ENCODE measurements around the gene ADARB2. TPM values are rescaled to one million over a fixed set of nuclear protein-coding genes. Genes with fewer than 3 reads are reported as not detected.
"Not testable (repeated sequence)": the region's sequence is repeated elsewhere in the genome, so short reads cannot be mapped to it uniquely, and the experiment has no call there.

Gene ADARB2
- total RNA-seq, 2 experiments from 2014 or later: not detected

GRCh38 chr10:1233031-1233430 is 504.3 kb downstream of the ADARB2 start:
- POLR2A ChIA-PET: no interaction called here
- CTCF ChIA-PET: no interaction called here

- CTCF ChIA-PET: no interaction called here
Measured at GRCh38 chr10:1232164-1232911, 505.0 kb downstream of the ADARB2 start.

DNA sequence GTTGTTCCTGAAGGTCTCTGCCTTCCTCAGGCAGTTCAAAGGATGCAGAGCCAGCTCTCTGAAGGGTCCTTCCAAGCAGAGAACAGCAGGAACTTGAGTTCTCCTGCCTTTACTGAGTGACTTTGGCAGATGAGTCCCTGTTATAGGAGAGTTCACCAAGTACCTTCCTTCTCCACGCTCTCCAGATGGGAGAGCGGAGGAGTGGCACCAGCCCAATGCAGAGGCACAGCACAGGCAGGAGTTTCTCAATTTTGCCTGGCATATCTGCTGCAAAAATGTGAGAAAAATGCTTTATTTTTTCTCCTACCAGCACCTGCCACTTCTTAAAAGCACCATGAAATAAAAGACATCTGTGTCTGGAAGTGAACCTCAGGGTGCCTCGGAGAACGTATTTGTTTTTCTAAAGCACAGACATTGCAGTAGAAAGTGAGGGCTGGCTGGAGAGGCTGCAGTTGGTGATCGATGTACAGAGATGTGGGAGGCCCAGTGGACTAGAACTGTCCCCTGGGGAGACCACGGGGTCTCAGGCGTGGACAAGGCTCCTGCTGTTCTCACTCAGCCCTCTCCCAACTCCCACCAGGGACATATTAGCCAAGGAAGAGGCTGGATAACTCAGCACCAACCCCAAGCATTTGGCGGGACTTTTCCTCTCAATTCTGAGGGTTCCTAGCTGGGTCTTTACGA is 506.6 kb downstream of the ADARB2 start:
- ChIA-PET POLR2A (no interaction called here), CTCF (no interaction called here)

More at GRCh38 chr10:1232164-1232911, 505.0 kb downstream of the ADARB2 start:
- POLR2A ChIA-PET: no interaction called here

DNA sequence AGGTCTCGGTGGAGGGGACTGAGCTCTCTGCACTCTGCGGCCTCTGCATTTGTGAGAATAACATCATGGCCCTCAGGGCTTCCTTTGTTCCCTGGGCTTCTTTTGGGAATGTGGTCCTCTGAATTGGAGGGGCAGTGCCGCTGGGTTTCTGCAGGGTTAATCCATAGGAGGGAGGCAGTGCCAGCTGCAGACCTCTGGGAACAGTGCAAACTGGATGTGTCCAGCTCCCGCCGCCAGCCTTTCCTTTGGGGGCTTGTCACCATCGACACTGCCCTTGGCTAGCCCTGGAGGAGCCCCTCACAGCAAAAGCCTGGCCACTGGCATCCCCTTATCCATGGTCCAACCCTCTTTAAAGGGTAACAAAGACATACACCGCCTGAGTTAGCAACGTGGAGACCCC is 507.2 kb downstream of the ADARB2 start:
- ChIA-PET POLR2A (no interaction called here), CTCF (no interaction called here)

GRCh38 chr10:1229574-1229973 is 507.8 kb downstream of the ADARB2 start:
- ChIA-PET POLR2A (no interaction called here), CTCF (no interaction called here)

GRCh38 chr10:1229116-1229515 is 508.2 kb downstream of the ADARB2 start:
- ChIA-PET POLR2A (no interaction called here), CTCF (no interaction called here)

GRCh38 chr10:1228467-1228975 is 508.8 kb downstream of the ADARB2 start:
- ChIA-PET CTCF (no interaction called here), POLR2A (no interaction called here)

DNA sequence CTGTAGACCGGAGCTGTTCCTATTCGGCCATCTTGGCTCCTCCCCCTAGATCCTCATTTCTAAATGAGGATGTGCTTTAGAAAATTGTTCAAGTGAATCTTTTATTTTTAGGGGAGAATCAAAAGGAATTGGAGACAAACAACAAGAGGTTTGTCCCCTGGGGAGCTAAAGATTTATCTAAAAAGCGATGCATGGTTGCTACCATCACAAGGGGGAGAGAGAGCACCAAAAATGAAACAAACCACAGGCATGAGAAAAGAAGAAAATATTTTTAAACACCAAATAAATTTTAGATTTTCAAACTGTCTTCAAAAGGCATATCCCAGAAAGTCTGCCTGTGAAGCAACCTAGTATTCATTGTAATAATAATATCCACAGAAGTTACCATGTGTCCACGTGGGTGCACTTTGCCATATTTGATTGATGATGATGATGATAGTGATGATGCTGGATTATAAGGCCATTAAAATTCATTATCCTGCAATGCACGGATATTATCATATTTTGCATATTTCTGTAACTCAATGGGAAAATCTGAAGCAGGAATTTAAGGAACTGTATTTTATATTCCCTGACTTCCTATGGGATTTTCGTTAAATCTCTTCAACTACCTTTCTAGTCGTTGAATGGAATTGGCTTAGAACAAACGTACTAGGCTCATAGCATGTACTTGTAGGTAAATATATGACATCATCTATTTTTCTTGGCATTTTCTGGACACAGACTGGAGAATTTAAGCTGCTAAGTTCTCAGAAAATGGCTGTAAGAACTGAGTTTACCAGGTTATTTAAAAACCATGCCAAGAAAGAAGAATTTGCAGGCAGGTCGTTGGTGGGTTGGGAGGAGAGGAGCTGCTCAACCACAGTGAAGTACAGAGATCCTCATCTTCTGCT is 509.6 kb downstream of the ADARB2 start:
- CTCF ChIA-PET: interaction anchor here (0.6 kb wide), 1 partner anchor 102 kb away, joined by 4 read pairs; no protein-coding TSS in a partner anchor

GRCh38 chr10:1226907-1227306 is 510.4 kb downstream of the ADARB2 start:
- POLR2A ChIA-PET, CTCF ChIA-PET: not testable (repeated sequence)

More for the DNA sequence above, 509.6 kb downstream of the ADARB2 start:
- POLR2A ChIA-PET: no interaction called here

- CTCF ChIA-PET, POLR2A ChIA-PET: not testable (repeated sequence)
Measured at GRCh38 chr10:1219874-1220273, 517.5 kb downstream of the ADARB2 start.

GRCh38 chr10:1217661-1218060 is 519.7 kb downstream of the ADARB2 start:
- CTCF ChIA-PET: no interaction called here
- POLR2A ChIA-PET: no interaction called here

DNA sequence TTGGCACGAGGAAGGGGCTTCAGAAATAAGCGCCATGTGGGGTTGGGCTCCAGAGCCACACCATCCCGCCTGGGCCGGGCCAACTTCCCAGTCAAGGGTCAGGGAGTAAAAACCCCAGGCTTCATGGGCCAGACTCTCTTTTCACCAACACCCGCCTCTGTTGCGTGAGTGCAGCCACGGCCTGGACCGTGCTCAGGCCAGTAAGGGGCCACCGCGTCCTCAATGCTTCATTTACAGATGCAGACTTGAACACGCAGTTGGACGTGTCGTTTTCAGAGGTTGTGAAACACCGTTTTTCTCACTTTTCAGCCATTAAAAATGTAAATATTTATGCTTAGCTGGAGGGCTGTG is 520.1 kb downstream of the ADARB2 start:
- ChIA-PET CTCF (no interaction called here), POLR2A (no interaction called here)

DNA sequence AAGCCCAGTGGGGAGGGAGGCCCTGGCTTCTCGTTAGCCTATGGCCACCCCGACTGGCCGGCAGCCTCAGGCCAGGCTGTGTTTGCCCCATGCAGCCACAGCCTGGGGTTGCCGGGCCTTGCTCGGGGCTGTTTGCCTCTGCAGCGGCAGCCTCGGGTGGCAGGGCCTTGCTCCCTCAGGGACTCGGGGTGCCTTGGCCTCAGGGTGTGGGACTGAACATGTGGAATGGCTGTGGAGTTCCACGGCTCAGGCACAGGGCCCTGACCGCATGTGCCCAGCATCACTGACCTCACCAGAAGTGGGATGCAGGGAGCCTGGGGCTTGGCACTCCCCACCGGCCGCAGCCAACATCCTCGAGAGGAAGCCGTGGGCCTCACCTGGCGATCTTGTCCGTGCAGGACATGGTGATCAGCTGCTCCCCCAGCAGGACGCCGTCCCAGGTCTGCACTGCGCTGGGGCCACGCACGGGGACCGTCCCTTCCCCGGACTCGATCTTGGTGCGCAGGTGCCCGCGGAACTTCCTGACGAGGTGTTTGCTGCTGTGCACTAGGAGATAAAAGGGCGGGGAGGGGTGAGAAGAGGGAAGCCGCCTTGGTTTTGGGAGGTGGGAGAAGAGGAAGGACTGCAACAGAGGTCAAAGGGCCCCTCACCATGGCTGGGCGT is 520.6 kb downstream of the ADARB2 start:
- POLR2A ChIA-PET: no interaction called here
- CTCF ChIA-PET: no interaction called here

DNA sequence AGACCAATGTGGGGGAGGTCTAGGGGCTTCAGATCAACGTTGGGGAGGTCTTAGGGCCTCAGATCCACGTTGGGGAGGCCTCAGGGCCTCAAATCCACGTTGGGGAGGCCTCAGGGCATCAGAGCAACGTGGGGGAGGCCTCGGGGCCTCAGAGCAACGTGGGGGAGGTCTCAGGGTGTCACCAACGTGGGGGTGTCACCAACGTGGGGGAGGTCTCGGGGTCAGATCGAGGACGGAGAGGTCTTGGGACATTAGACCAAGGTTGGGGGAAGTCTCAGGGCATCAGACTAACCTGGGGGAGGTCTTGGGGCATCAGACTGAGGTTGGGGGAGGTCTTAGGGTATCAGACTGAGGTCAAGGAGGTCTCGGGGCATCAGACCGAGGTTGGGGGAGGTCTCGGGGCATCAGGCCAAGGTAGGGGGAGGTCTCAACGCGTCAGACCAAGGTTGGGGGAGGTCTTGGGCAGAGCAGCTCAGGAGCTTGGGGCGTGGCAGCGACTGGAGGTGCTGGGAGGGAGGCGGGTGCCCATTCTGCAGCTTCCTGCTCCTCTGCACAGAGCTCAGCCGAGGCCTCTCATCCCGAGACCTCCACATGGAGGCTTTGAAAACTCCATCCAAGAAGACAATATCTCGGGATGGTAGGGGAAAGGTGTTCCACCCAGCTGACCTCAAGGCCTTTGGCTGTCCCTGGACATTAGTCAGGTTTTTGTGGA is 521.3 kb downstream of the ADARB2 start:
- CTCF ChIA-PET: no interaction called here
- POLR2A ChIA-PET: no interaction called here

GRCh38 chr10:1214882-1215540 is 522.3 kb downstream of the ADARB2 start:
- CTCF ChIA-PET: no interaction called here
- POLR2A ChIA-PET: no interaction called here

GRCh38 chr10:1214071-1214675 is 523.2 kb downstream of the ADARB2 start:
- ChIA-PET POLR2A (no interaction called here), CTCF (no interaction called here)

DNA sequence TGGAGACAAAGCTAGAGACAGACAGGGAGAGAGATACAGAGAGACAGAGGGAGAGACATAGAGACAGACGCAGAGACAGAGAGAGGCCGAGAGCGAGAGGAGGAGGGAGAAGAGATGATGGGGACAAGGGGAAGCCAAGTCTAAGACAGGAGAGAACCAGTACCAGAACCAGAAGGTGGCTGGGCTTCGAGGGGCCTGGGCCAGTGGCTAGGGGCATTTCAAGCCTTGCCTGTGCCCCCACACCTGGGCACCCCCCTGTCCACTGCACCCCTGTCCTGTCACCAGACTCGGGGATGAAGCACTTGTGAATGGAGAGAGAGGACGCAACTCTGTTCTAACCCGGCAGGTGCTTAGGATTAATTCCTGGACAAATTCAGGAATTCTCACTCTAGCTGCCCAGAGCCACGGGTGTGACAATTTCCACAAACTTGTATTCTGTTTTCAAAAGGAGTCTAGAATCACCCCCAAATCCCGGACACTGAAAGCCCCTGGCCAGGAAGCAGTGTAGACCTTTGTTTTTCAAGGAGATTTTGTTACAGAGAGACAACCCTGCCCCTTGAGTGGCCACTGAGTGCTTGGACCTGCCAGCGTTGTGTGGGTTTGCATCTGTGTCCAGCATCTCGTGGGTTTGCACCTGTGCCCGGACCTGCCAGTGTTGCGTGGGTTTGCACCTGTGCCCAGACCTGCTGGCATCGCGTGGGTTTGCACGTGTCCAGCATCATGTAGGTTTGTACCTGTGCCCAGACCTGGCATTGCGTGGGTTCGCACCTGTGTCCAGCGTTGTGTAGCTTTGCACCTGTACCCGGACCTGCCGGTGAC is 523.9 kb downstream of the ADARB2 start:
- CTCF ChIA-PET: no interaction called here

More for the DNA sequence above, 523.9 kb downstream of the ADARB2 start:
- POLR2A ChIA-PET: no interaction called here

Data from activated CD8-positive, alpha-beta memory T cell treated with anti-CD3 and anti-CD28 coated beads for 36 hours (primary cell).